HCT116 (cell line): ENCODE results near the gene CIAO2A. TPM values are rescaled to one million over a fixed set of nuclear protein-coding genes. Genes with fewer than 3 reads are reported as not detected.

Experiments used
- ATAC-seq: fragments of 200-7000 bp; cut with Tn5 transposase; 2 replicates; pipeline ENCODE4 v1.9.1; 2020; ENCODE audit warnings: mild to moderate bottlenecking, moderate library complexity
- BruUV-seq: library from RNA; stranded (reverse); fragments of 400-500 nt; replicated peaks from 2 replicates; lab custom pipeline; 2021; lab: Mats Ljungman, UMichigan
- CTCF ChIA-PET: fragments of 300-600 bp; sonication (Branson Sonifier 250); formaldehyde crosslinking; loops from one replicate; lab custom pipeline; 2021; ENCODE audit warnings: antibody characterized with exemption; lab: Charles Lee
- POLR2A ChIA-PET: fragments of 300-600, 350-600 bp; sonication (Branson Sonifier 250); formaldehyde crosslinking; loops from one replicate; lab custom pipeline; 2021; ENCODE audit warnings: antibody characterized with exemption; lab: Charles Lee
- RAD21 ChIA-PET, 2 experiments: fragments of 300-600 bp; sonication (Branson Sonifier 250); formaldehyde crosslinking; loops; one replicate each; lab custom pipeline; 2023; ENCODE audit warnings: low total read pairs in 2 of 2; ENCODE audit not compliant: uncharacterized antibody in 2 of 2, unreplicated experiment in 2 of 2, low non-redundant PET in 1 of 2; lab: Charles Lee
- DNase-seq: peaks from one replicate; pipeline ENCODE4 v3.0.0-alpha.2; 2010; ENCODE audit warnings: low read depth, low spot score
- H2AFZ ChIP-seq: fragments of 200-600 bp; shearing (Covaris generic), sonication (generic); 2 replicates; pipeline ENCODE4 v1.6.1; 2017; ENCODE audit warnings: low read depth, mixed run types, mixed read lengths, antibody characterized with exemption, low read length; ENCODE audit not compliant: poor library complexity, severe bottlenecking
- H3K27ac ChIP-seq: 2 replicates; pipeline ENCODE4 v1.5.1; 2012; ENCODE audit warnings: low read depth, low read length
- H3K27me3 ChIP-seq: fragments of 200-600 bp; sonication (generic); 2 replicates; pipeline ENCODE4 v1.6.1; 2016; ENCODE audit warnings: mixed run types, low read length, mixed read lengths; ENCODE audit not compliant: insufficient read depth
- H3K36me3 ChIP-seq, 2 experiments: fragments of 200-500 bp in 1 of 2; fragments of 200-600 bp in 1 of 2; sonication (Bioruptor generic) in 1 of 2; sonication (generic) in 1 of 2; 2 replicates each; pipeline versions ENCODE4 v1.5.1 to v1.6.1; 2014 to 2016; ENCODE audit warnings: low read length in 2 of 2, inconsistent platforms in 1 of 2, mixed read lengths in 1 of 2, mixed run types in 1 of 2; ENCODE audit not compliant: insufficient read depth in 2 of 2, control insufficient read depth in 1 of 2
- H3K4me1 ChIP-seq, 2 experiments: fragments of 200-600 bp in 1 of 2; sonication (generic) in 1 of 2; 2 replicates each; pipeline versions ENCODE4 v1.5.1 to v1.6.1; 2012 to 2017; ENCODE audit warnings: low read length in 2 of 2, inconsistent platforms in 1 of 2, mild to moderate bottlenecking in 1 of 2, mixed read lengths in 1 of 2, mixed run types in 1 of 2, moderate library complexity in 1 of 2; ENCODE audit not compliant: insufficient read depth in 2 of 2, control insufficient read depth in 1 of 2
- H3K4me2 ChIP-seq: fragments of 200-600 bp; sonication (generic); 2 replicates; pipeline ENCODE4 v1.6.1; 2017; ENCODE audit warnings: mixed run types, low read length, mixed read lengths
- H3K4me3 ChIP-seq, 2 experiments: fragments of 200-600 bp in 1 of 2; sonication (generic) in 1 of 2; replicated peaks in 1 of 2; 2 replicates each; pipeline ENCODE4 v1.5.1; 2011 to 2016; ENCODE audit warnings: low read length in 2 of 2, control low read depth in 1 of 2, low read depth in 1 of 2, mild to moderate bottlenecking in 1 of 2, mixed read lengths in 1 of 2, mixed run types in 1 of 2
- H3K79me2 ChIP-seq: fragments of 200-600 bp; sonication (generic); 2 replicates; pipeline ENCODE4 v1.6.1; 2017; ENCODE audit warnings: mild to moderate bottlenecking, mixed run types, low read length, moderate library complexity, mixed read lengths; ENCODE audit not compliant: insufficient read depth
- H3K9ac ChIP-seq: fragments of 200-600 bp; sonication (generic); 2 replicates; pipeline ENCODE4 v1.6.1; 2016; ENCODE audit warnings: low read length, mixed read lengths
- H3K9me2 ChIP-seq: fragments of 200-600 bp; sonication (generic), shearing (Covaris generic); 2 replicates; pipeline ENCODE4 v1.6.1; 2017; ENCODE audit warnings: mixed run types, mild to moderate bottlenecking, moderate library complexity; ENCODE audit not compliant: insufficient read depth
- H3K9me3 ChIP-seq, 2 experiments: fragments of 200-500 bp in 1 of 2; fragments of 200-600 bp in 1 of 2; sonication (Bioruptor generic) in 1 of 2; sonication (generic) in 1 of 2; 2 replicates each; pipeline ENCODE4 v1.6.1; 2014 to 2017; ENCODE audit warnings: low read length in 2 of 2, mixed read lengths in 2 of 2, inconsistent platforms in 1 of 2, low read depth in 1 of 2, mild to moderate bottlenecking in 1 of 2, mixed run types in 1 of 2, moderate library complexity in 1 of 2; ENCODE audit not compliant: control insufficient read depth in 1 of 2, insufficient read depth in 1 of 2
- H4K20me1 ChIP-seq: fragments of 200-600 bp; sonication (generic), shearing (Covaris generic); 2 replicates; pipeline ENCODE4 v1.6.1; 2017; ENCODE audit warnings: mixed run types, mild to moderate bottlenecking, moderate library complexity; ENCODE audit not compliant: insufficient read depth
- CBX3 ChIP-seq: IDR thresholded peaks from 2 replicates; pipeline ENCODE4 v1.6.1; 2012; ENCODE audit warnings: low read depth
- CEBPB ChIP-seq: IDR thresholded peaks from 2 replicates; pipeline ENCODE4 v1.6.1; 2012; ENCODE audit warnings: low read depth
- ELF1 ChIP-seq: IDR thresholded peaks from 2 replicates; pipeline ENCODE4 v1.6.1; 2012; ENCODE audit warnings: low read depth, borderline replicate concordance
- EZH2phosphoT487 ChIP-seq: fragments of 200-600 bp; IDR thresholded peaks from 2 replicates; pipeline ENCODE4 v1.6.1; 2018; ENCODE audit warnings: antibody characterized with exemption, borderline replicate concordance
- FOSL1 ChIP-seq: IDR thresholded peaks from 2 replicates; pipeline ENCODE4 v1.6.1; 2012; ENCODE audit warnings: low read depth
- MAX ChIP-seq: IDR thresholded peaks from 2 replicates; pipeline ENCODE4 v1.6.1; 2012
- RAD21 ChIP-seq: IDR thresholded peaks from 2 replicates; pipeline ENCODE4 v1.6.1; 2012; ENCODE audit warnings: low read depth, mild to moderate bottlenecking
- SIN3A ChIP-seq: IDR thresholded peaks from 2 replicates; pipeline ENCODE4 v1.6.1; 2012; ENCODE audit warnings: low read depth
- SP1 ChIP-seq: IDR thresholded peaks from 2 replicates; pipeline ENCODE4 v1.6.1; 2012; ENCODE audit warnings: low read depth
- YY1 ChIP-seq: IDR thresholded peaks from 2 replicates; pipeline ENCODE4 v1.6.1; 2011; ENCODE audit warnings: low read length, low read depth, moderate library complexity, mild to moderate bottlenecking; ENCODE audit not compliant: insufficient replicate concordance; ENCODE audit errors: extremely low read depth
- ZFX ChIP-seq: fragments of 450-650 bp; IDR thresholded peaks from 2 replicates; pipeline ENCODE4 v1.6.1; 2017
- intact Hi-C: fragments of 100-400 bp; cut with micrococcal nuclease; formaldehyde crosslinking; loops from 2 replicates; pipeline ENCODE4 v1.10.0; 2022
- total RNA-seq: library from RNA; stranded (reverse); gene quantifications from one replicate; pipeline ENCODE4 v1.2.1, GENCODE V29; 2021; ENCODE audit not compliant: unreplicated experiment
- TF ChIP-seq, protein P1 (sequence below): IDR thresholded peaks from 2 replicates; pipeline ENCODE4 v1.6.1; 2012
- TF ChIP-seq, protein P2 (sequence below): IDR thresholded peaks from 2 replicates; pipeline ENCODE4 v1.6.1; 2011; ENCODE audit warnings: mild to moderate bottlenecking, low read length, moderate library complexity; ENCODE audit not compliant: insufficient replicate concordance; ENCODE audit errors: extremely low read depth
- TF ChIP-seq, protein P3 (sequence below), 3 experiments: fragments of 200-600 bp in 1 of 3; sonication (generic) in 1 of 3; IDR thresholded peaks in 2 of 3; conservative IDR thresholded peaks in 1 of 3; 2 replicates each; pipeline ENCODE4 v1.5.1; 2012 to 2017; ENCODE audit warnings: low read depth in 2 of 3, low read length in 2 of 3, antibody characterized with exemption in 1 of 3, borderline replicate concordance in 1 of 3, control low read depth in 1 of 3, mild to moderate bottlenecking in 1 of 3, mixed read lengths in 1 of 3, mixed run types in 1 of 3, moderate library complexity in 1 of 3; ENCODE audit not compliant: insufficient read depth in 1 of 3

Gene CIAO2A
- total RNA-seq, 1 experiment from 2014 or later = 69.3 TPM

- TF ChIP-seq, protein P1, sequence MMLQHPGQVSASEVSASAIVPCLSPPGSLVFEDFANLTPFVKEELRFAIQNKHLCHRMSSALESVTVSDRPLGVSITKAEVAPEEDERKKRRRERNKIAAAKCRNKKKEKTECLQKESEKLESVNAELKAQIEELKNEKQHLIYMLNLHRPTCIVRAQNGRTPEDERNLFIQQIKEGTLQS = no peak
- TF ChIP-seq SIN3A = no peak
Observed at GRCh38 chr15:64102497-64102896, 8.9 kb upstream of the CIAO2A start (continued).

- Histone ChIP-seq H4K20me1 (peaks cover 8% of the 10 kb centered on the region; the same call in 1 of the 2 replicates), H3K27me3 (no peaks in the 10 kb centered on the region), H3K9me3 (no peaks in the 10 kb centered on the region), H3K4me3 (no peak overlapping the region), H3K9me2 (no peaks in the 10 kb centered on the region), H3K79me2 (peaks cover 97% of the 10 kb centered on the region), H3K36me3 (no peaks in the 10 kb centered on the region), H3K4me1 (peaks cover 8 to 10% of the 10 kb centered on the region in 2 experiments; a peak in 3 of 4 replicates), H2AFZ (no peak overlapping the region), H3K9ac (no peak overlapping the region), H3K27ac (no peak overlapping the region), H3K4me2 (no peak overlapping the region)
- RAD21 ChIA-PET = interaction anchor here in 1 of 2 experiments (0.7 kb wide), 1 partner anchor 175 kb away, joined by 3 read pairs; no protein-coding TSS in a partner anchor
- CTCF ChIA-PET = no interaction called here
- intact Hi-C loops = no loop called here
- POLR2A ChIA-PET = no interaction called here
- BruUV-seq = no TSS peak
- TF ChIP-seq ELF1 (no peak), FOSL1 (no peak), RAD21 (no peak)
- ATAC-seq (no peak), DNase-seq (no peak)
Observed at GRCh38 chr15:64100958-64101357, 7.3 kb upstream of the CIAO2A start.

DNA sequence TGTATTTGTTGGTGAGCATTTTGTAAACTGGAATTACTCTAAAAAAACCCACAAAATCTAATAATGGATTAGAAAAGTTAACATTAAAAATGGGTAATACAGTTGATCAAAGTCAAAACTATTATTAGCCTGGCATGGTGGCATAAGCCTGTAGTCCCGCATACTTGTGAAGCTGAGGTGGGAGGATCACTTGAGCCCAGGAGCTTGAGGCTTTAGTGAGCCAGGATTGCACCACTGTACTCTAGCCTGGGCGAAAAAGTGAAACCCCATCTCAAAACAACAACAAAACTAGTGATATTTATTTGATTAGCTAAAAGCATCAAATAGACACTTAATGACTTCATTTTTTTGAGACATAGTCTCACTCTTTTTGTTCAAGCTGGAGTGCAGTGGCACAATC is 5.7 kb upstream of the CIAO2A start:
- H2AFZ ChIP-seq = no peak overlapping the region
- POLR2A ChIA-PET = no interaction called here
- no peak for TF ChIP-seq MAX
- TF ChIP-seq, protein P2, sequence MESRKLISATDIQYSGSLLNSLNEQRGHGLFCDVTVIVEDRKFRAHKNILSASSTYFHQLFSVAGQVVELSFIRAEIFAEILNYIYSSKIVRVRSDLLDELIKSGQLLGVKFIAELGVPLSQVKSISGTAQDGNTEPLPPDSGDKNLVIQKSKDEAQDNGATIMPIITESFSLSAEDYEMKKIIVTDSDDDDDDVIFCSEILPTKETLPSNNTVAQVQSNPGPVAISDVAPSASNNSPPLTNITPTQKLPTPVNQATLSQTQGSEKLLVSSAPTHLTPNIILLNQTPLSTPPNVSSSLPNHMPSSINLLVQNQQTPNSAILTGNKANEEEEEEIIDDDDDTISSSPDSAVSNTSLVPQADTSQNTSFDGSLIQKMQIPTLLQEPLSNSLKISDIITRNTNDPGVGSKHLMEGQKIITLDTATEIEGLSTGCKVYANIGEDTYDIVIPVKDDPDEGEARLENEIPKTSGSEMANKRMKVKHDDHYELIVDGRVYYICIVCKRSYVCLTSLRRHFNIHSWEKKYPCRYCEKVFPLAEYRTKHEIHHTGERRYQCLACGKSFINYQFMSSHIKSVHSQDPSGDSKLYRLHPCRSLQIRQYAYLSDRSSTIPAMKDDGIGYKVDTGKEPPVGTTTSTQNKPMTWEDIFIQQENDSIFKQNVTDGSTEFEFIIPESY = no peak
- TF ChIP-seq, protein P3, sequence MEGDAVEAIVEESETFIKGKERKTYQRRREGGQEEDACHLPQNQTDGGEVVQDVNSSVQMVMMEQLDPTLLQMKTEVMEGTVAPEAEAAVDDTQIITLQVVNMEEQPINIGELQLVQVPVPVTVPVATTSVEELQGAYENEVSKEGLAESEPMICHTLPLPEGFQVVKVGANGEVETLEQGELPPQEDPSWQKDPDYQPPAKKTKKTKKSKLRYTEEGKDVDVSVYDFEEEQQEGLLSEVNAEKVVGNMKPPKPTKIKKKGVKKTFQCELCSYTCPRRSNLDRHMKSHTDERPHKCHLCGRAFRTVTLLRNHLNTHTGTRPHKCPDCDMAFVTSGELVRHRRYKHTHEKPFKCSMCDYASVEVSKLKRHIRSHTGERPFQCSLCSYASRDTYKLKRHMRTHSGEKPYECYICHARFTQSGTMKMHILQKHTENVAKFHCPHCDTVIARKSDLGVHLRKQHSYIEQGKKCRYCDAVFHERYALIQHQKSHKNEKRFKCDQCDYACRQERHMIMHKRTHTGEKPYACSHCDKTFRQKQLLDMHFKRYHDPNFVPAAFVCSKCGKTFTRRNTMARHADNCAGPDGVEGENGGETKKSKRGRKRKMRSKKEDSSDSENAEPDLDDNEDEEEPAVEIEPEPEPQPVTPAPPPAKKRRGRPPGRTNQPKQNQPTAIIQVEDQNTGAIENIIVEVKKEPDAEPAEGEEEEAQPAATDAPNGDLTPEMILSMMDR (IDR thresholded peaks at IDR 0.05 in 2 of 3, conservative IDR thresholded peaks at IDR 0.05 in 1 of 3; ENCODE audit: borderline replicate concordance in 1 of 3, insufficient read depth in 1 of 3, low read depth in 2 of 3, low read length in 2 of 3) = no peak
- TF ChIP-seq YY1 = no peak
- no peak for TF ChIP-seq CEBPB
- TF ChIP-seq EZH2phosphoT487 = no peak
- TF ChIP-seq FOSL1 = no peak
- TF ChIP-seq CBX3 = no peak
- no peak for TF ChIP-seq SIN3A
- no peak for TF ChIP-seq RAD21
- TF ChIP-seq SP1 = no peak
- no peak for TF ChIP-seq ZFX
- TF ChIP-seq, protein P1 = no peak
- RAD21 ChIA-PET = no interaction called here
- 0 out of 2 replicates have a peak, but pooled peaks cover 8% of the 10 kb centered on the region for H4K20me1 ChIP-seq
- no peak overlapping the region for H3K4me2 ChIP-seq
- ATAC-seq (no peak), DNase-seq (no peak)
- H3K36me3 ChIP-seq = no peaks in the 10 kb centered on the region
- no peaks in the 10 kb centered on the region for H3K27me3 ChIP-seq
- CTCF ChIA-PET = no interaction called here
- no TSS peak for BruUV-seq
- no peak overlapping the region for H3K9ac ChIP-seq
- H3K27ac ChIP-seq = no peak overlapping the region
- no peaks in the 10 kb centered on the region for H3K9me2 ChIP-seq
- no peaks in the 10 kb centered on the region for H3K9me3 ChIP-seq
- intact Hi-C loops = loop anchor here (5.0 kb wide), 1 partner anchor 53 kb away; the partner anchor contains the start of gene SNX22
- peaks cover 83% of the 10 kb centered on the region for H3K79me2 ChIP-seq
- peaks cover 17 to 22% of the 10 kb centered on the region in 2 experiments for H3K4me1 ChIP-seq
- H3K4me3 ChIP-seq = no peak overlapping the region
